K562 (cell line): ENCODE results near the gene NPAS1. TPM values are rescaled to one million over a fixed set of nuclear protein-coding genes. Genes with fewer than 3 reads are reported as not detected.
A peak's percentile ranks its signal among the peaks of the same experiment; 100 is the strongest.

Source experiments
- AFF4 ChIP-seq: sonication (generic); formaldehyde crosslinking; IDR thresholded peaks from 2 replicates; pipeline ENCODE4 v1.8.0; 2023; ENCODE audit warnings: mild to moderate bottlenecking, missing genetic modification reagents
- ARNT ChIP-seq, 2 experiments: fragments of 450-650 bp; IDR thresholded peaks; 2 replicates each; pipeline ENCODE4 v1.6.1; 2016; ENCODE audit warnings: mild to moderate bottlenecking in 1 of 2
- CEBPB ChIP-seq: fragments of 450-650 bp; IDR thresholded peaks from 2 replicates; pipeline ENCODE4 v1.6.1; 2016; ENCODE audit warnings: missing genetic modification characterization, missing compliant biosample characterization
- E2F4 ChIP-seq: sonication (generic); formaldehyde crosslinking; IDR thresholded peaks from 2 replicates; pipeline ENCODE4 v1.8.0; 2022; ENCODE audit warnings: mild to moderate bottlenecking, low read depth, missing genetic modification reagents
- E2F6 ChIP-seq, 2 experiments: IDR thresholded peaks; 2 replicates each; pipeline ENCODE4 v1.6.1; 2011; ENCODE audit warnings: borderline replicate concordance in 1 of 2, control low read depth in 1 of 2, low read depth in 1 of 2, low read length in 1 of 2, mild to moderate bottlenecking in 1 of 2, mixed read lengths in 1 of 2, moderate library complexity in 1 of 2; ENCODE audit not compliant: insufficient read depth in 1 of 2, insufficient read length in 1 of 2, poor library complexity in 1 of 2, severe bottlenecking in 1 of 2; ENCODE audit errors: extremely low read depth in 1 of 2
- GTF2A2 ChIP-seq: IDR thresholded peaks from 2 replicates; pipeline ENCODE4 v1.6.1; 2016; ENCODE audit warnings: mild to moderate bottlenecking, missing genetic modification characterization, missing compliant biosample characterization
- HDAC1 ChIP-seq, 2 experiments: fragments of 450-650 bp; IDR thresholded peaks; 2 replicates each; pipeline ENCODE4 v1.6.1; 2016 to 2017; ENCODE audit warnings: inconsistent platforms in 1 of 2, mild to moderate bottlenecking in 1 of 2, moderate library complexity in 1 of 2
- L3MBTL2 ChIP-seq: fragments of 450-650 bp; IDR thresholded peaks from 2 replicates; pipeline ENCODE4 v1.6.1; 2016; ENCODE audit warnings: mild to moderate bottlenecking, moderate library complexity
- MTF1 ChIP-seq: fragments of 250-450 bp; sonication (Bioruptor Pico); IDR thresholded peaks from 2 replicates; pipeline ENCODE4 v1.9.0; 2021; ENCODE audit warnings: moderate library complexity, mild to moderate bottlenecking, inconsistent platforms, borderline replicate concordance
- PTBP1 ChIP-seq: fragments of 200-400 bp; formaldehyde crosslinking; IDR thresholded peaks from 2 replicates; pipeline ENCODE4 v1.6.1; 2017; ENCODE audit warnings: low read depth, low read length
- RFX7 ChIP-seq: fragments of 250-450 bp; sonication (Bioruptor Pico); IDR thresholded peaks from 2 replicates; pipeline ENCODE4 v1.5.1; 2021; ENCODE audit warnings: mild to moderate bottlenecking
- SIN3A ChIP-seq, 2 experiments: fragments of 150-350 bp in 1 of 2; IDR thresholded peaks; 2 replicates each; pipeline ENCODE4 v1.6.1; 2011 to 2016; ENCODE audit warnings: borderline replicate concordance in 2 of 2, low read depth in 2 of 2, low read length in 2 of 2, mild to moderate bottlenecking in 2 of 2, moderate library complexity in 2 of 2; ENCODE audit not compliant: control insufficient read depth in 1 of 2
- SIN3B ChIP-seq: fragments of 450-650 bp; IDR thresholded peaks from 2 replicates; pipeline ENCODE4 v1.6.1; 2017; ENCODE audit warnings: low read depth, mild to moderate bottlenecking, moderate library complexity
- SNIP1 ChIP-seq: fragments of 450-650 bp; IDR thresholded peaks from 2 replicates; pipeline ENCODE4 v1.7.1; 2017; ENCODE audit warnings: low read depth, mild to moderate bottlenecking
- U2AF2 ChIP-seq: fragments of 200-400 bp; formaldehyde crosslinking; optimal IDR thresholded peaks from 2 replicates; pipeline ENCODE3; 2017; ENCODE audit warnings: low read depth, mild to moderate bottlenecking, low read length
- USF1 ChIP-seq: sonication (generic); formaldehyde crosslinking; IDR thresholded peaks from 2 replicates; pipeline ENCODE4 v1.9.0; 2022; ENCODE audit warnings: mild to moderate bottlenecking, missing genetic modification reagents
- ZFPM2 ChIP-seq: fragments of 250-450 bp; sonication (Bioruptor Pico); IDR thresholded peaks from 2 replicates; pipeline ENCODE4 v1.5.1; 2022; ENCODE audit warnings: mild to moderate bottlenecking
- ZNF212 ChIP-seq: fragments of 450-650 bp; formaldehyde crosslinking; IDR thresholded peaks from 2 replicates; pipeline ENCODE4 v1.4.0; 2020; ENCODE audit warnings: mild to moderate bottlenecking
- ZNF512 ChIP-seq: IDR thresholded peaks from 2 replicates; pipeline ENCODE4 v1.6.1; 2016; ENCODE audit warnings: missing genetic modification characterization, missing compliant biosample characterization
- ZNF780A ChIP-seq: fragments of 250-450 bp; sonication (Bioruptor Pico); IDR thresholded peaks from 2 replicates; pipeline ENCODE4 v1.5.0; 2021; ENCODE audit warnings: mild to moderate bottlenecking
- polyA plus RNA-seq, 8 experiments: library from polyadenylated mRNA; depleted of rRNA in 4 of 8; stranded (reverse) in 5 of 8; unstranded in 3 of 8; fragments of >200 nt; fragmentation: Nextera tagmentation in 2 of 8; fragmentation: Illumina TruSeq in 1 of 8; extraction: Ambion mirVana in 2 of 8; extraction: Trizol in 1 of 8; gene quantifications; 2 replicates each; pipeline versions ENCODE4 v1.2.1 to v1.2.3, GENCODE V29; 2011 to 2014; ENCODE audit warnings: inconsistent platforms in 1 of 8, missing spikeins in 1 of 8
- total RNA-seq, 7 experiments: library from RNA; depleted of rRNA in 6 of 7; stranded (reverse); fragments of >200 nt in 6 of 7; fragmentation: Illumina TruSeq in 2 of 7; extraction: Trizol in 2 of 7; gene quantifications; 2 replicates each; pipeline versions ENCODE4 v1.2.1 to v1.2.3, GENCODE V29; 2011 to 2021; ENCODE audit warnings: low replicate concordance in 1 of 7

NPAS1 gene
- total and polyA plus RNA-seq, 9 of the 15 experiments (the other 6 are each of a cell fraction or from before 2014, with no cell fraction given), result 0.58 to 5.3 (median 2.0) TPM; not detected in 2

- TF ChIP-seq E2F6 (IDR thresholded peaks at IDR 0.05; ENCODE audit: borderline replicate concordance in 1 of 2, extremely low read depth in 1 of 2, insufficient read depth in 1 of 2, insufficient read length in 1 of 2, low read depth in 1 of 2, low read length in 1 of 2, poor library complexity in 1 of 2, severe bottlenecking in 1 of 2), result peak; percentile 86 to 89
- TF ChIP-seq ZNF780A (CRISPR knock-in tag), result no peak
- TF ChIP-seq RFX7 (CRISPR knock-in tag), result no peak
- TF ChIP-seq ZNF212 (CRISPR knock-in tag), result no peak
- peak; percentile 33; the same call in 1 of the 2 replicates for TF ChIP-seq CEBPB
- TF ChIP-seq U2AF2, result no peak
- TF ChIP-seq ARNT (IDR thresholded peaks at IDR 0.05), result no peak
- TF ChIP-seq AFF4 (CRISPR knock-in tag), result no peak
- TF ChIP-seq USF1 (CRISPR knock-in tag), result no peak
- peak in 1 of 2 experiments; percentile 95; a peak in 2 of 4 replicates for TF ChIP-seq HDAC1 (IDR thresholded peaks at IDR 0.05)
- no peak for TF ChIP-seq ZNF512 (tag)
- no peak for TF ChIP-seq MTF1 (CRISPR knock-in tag)
- TF ChIP-seq ZFPM2 (CRISPR knock-in tag), result no peak
- peak; percentile 83 for TF ChIP-seq L3MBTL2
- TF ChIP-seq PTBP1, result no peak
- no peak for TF ChIP-seq GTF2A2
- TF ChIP-seq SNIP1, result no peak
- TF ChIP-seq E2F4, result 0 out of 2 replicates have a peak, but pooled peaks have one; percentile 51
- peak; percentile 64; the same call in 1 of the 2 replicates for TF ChIP-seq SIN3B
- no peak for TF ChIP-seq SIN3A (IDR thresholded peaks at IDR 0.05; ENCODE audit: borderline replicate concordance in 2 of 2, control insufficient read depth in 1 of 2, low read depth in 2 of 2, low read length in 2 of 2)
Observed at GRCh38 chr19:47047763-47048405, 28.2 kb downstream of the NPAS1 start (continued).
